T47D (cell line): Measurements from ENCODE around the gene KLF16.
A peak's percentile ranks its signal among the peaks of the same experiment; 100 is the strongest.
"Not testable (repeated sequence)": the region's sequence is repeated elsewhere in the genome, so short reads cannot be mapped to it uniquely, and the experiment has no call there.

Source experiments
- DNase-seq, 2 experiments: peaks; one replicate each; pipeline versions ENCODE4 v3.0.0 to v3.0.0-alpha.2; 2011 to 2012; ENCODE audit warnings: low read depth in 1 of 2, low spot score in 1 of 2
- JUND ChIP-seq: IDR thresholded peaks from 2 replicates; pipeline ENCODE4 v1.6.1; 2012; ENCODE audit warnings: low read depth
- in situ Hi-C: cut with HindIII; loops from 2 replicates; pipeline ENCODE4 v1.10.0; 2016; ENCODE audit warnings: low sequenced_read_pairs, low pct_unique_long_range_greater_than_20kb

KLF16 gene

DNA sequence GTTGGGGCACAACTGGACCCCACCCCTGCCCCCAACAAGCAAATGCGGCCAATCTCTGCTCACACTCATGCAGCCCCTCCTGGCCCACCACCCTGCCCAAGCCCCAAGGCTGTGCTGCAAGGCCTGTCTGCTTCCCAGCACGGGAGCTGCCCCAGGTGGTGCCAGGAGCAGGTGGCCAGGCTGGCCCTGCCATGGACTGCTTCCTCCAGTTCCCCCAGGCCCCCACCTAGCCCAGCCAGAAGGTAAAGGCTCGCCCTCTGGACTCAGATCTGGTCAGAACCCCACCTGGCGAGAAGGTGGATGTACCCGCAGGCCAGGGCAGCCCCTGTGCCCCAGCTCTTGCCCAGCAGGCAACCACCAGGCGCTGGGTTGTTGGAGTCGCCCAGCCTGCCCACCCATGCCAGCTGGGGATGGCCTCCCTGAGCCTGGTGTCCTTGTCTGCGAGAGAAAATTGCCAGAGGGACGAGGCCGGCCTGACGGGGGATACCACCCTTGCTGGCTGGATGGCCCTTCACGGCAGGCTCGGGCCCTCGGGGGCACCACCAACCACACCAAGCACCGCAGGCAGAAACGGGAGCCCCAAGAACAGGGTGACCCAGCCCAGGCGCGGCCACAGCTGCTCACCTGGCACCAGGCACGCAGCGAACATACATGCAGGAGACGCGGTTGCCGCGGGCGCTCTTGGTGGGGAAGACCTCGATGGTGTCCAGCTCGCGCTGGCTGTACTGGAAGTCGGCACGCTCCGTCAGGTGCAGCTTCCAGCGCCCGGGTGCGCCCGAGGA, 17.4 kb upstream of the KLF16 start:
- no peak for DNase-seq
- no peak for TF ChIP-seq JUND
- in situ Hi-C loops = no loop called here

- in situ Hi-C loops, DNase-seq: not testable (repeated sequence)
These were observed 16.6 kb upstream of the KLF16 start for GRCh38 chr19:1879982-1880381.

DNA sequence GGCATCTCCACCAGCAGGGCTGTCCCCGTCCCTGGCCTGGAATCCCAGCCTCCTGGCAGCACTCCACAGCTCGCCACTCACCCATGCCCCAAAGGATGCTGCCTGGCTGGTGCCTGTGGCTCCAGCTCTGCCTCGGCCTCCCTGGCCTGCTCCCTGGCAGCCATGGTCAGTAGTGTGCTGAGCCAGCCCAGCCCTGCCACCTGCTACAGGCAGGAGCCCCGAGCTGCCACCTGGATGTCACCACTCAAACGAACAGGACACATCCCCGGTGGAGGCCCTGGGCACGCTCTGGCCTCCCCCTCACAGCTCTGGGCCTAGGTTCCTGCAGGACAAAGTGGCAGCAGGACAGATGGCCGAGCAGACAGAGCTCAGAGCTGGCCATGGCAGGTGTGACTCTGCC, 15.2 kb upstream of the KLF16 start:
- DNase-seq, in situ Hi-C loops: not testable (repeated sequence)

DNA sequence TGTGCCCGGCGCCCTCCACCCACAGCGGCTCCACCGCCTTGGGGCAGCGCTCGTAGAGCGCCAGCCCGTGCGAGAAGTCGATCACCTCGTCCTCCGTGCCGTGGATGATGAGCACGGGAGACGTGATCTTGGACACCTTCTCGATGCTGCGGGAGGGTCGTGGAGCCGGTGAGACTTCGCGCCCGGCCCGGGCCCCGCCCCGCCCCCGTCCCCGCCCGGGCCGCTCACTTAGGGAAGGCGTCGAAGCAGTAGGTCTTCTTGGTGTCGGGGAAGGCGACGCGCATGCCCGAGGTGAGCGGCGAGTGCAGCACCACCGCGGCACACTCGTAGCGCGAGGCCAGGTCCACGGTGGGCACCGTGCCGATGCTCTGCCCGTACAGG, 13.9 kb upstream of the KLF16 start:
- DNase-seq, in situ Hi-C loops: not testable (repeated sequence)

- in situ Hi-C loops, DNase-seq: not testable (repeated sequence)
These were observed 13.3 kb upstream of the KLF16 start for GRCh38 chr19:1876496-1877279.

DNA sequence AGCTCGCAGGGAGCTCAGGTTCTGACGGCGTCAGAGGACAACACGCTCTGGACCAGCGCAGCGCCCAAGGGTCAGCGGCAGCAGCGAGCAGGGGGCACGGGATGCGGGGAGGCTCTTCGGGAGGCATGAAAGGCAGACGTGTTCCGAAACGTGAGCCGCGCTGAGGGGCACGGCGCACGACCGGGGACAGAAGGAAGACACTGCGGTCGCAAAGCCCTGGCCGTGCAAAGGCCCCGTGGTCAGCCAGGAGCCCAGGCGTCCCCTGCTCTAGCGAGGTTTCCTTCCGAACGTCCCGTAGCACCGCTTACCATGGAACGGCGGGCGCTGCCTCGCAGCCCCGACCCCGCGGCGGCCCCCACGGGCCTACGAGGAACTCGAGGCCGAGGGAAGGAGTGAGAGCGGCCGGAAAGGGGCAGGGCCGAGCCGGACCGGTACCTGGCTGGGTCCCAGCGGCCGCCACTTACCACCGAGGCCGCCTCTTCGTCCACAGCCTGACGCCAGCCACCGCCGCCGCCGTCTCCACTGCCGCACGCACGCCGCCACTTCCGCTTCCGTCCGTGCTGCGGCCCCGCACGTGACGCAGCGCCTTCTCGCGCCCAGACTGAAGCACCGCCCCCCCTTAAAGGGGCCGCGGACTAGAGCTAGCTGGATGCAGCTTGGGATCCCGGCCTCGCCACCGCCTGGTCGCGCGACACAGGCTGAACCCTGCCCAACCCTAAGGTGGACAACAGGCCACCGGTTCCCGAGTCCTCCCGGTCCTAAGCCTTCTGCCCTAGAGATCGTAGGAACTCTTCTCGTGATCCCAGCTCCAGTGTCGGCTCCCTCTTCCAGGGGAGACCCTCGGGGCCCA, 12.5 kb upstream of the KLF16 start:
- no peak for TF ChIP-seq JUND
- in situ Hi-C loops = no loop called here
- peak; percentile 76 to 90 for DNase-seq

DNA sequence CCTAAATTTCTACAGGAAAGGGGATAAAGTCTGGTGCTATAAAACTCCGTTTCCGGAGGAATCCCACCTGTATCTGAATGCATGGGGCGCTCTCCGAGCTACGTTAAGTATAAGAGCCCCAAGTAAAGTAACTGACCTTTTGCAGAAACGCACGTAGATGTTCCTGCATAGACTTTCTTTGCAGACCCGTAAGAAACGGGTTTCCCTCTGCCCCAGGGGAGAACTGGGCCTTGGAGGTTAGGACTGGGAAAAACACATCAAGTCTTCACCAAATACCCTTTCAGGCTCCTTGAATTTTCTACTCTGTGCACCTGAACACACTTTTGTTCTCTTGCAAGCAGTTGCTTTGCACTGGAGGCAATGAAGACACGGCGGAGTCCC, 11.9 kb upstream of the KLF16 start:
- in situ Hi-C loops, DNase-seq: not testable (repeated sequence)

DNA sequence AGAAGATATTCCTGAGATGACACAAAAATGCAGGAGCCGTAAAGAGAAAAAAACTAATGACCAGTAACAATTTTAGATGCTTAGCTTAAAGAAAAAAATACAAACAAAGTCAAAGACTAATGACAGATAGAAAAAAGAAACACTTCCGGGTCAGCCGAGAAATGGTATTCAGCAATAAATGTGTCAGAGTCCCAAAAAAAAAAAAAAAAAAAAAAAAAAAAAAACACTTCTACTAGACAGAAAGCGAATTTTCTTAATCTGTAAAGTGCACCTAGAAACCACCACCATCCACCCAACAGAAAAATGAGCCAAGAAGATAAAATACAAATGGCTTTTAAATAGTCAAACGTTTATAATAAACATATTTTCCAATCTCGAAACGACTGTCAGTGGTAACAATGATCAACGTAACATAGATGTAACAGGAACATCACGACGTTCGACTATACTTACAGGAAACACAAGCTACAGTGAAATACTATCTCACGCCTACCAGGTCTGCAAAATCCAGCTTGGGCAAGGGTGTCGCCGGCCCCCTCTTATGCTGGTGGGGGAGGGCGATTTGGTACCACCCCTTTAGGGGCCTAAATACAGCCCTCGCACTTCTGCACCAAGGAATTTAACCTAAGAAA, 11.3 kb upstream of the KLF16 start:
- DNase-seq = no peak
- TF ChIP-seq JUND = no peak
- in situ Hi-C loops = no loop called here

DNA sequence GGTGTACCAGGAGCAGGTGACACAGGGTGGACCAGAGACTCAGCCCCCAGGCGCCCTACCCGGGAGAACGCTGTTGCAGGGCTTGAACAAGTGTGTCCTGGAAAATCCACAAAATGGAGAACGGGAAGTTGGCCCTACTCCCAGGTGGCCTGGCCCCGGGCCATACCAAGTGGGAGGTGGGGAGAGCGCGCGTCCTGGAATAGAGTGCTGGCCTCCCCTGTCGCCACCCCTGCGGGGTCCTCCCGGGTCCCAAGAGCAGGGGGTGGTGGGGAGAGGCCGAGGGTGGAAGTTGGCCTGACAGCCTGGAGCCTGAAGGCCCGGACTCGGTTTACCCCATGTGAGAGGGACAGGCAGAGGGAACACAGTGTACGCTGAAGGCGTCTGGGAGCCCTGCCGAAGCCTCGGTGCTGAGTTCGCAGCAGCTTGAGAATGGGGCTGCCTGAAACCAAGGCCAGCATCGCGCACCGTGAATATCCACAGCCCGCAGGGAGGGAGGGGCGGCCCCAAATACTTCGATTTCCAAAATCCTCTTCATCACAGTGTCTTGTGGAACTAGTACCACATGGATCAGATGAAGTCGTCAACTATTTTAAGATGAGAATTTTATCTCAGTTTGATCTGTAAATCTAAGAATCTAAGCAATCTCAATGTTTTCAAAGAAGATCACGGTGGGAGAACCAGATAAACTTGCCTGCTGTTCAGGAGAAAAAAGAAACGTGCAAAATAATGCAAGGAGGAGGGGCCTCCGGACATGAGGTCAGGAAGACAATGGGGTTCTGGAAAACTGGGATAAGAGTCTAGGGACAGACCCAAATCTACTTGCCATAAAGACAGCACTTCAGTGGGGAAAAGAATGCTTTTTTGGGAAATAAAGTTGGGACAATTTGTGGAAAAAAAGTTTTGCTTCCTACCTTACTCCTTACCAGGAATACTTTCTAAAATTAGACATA, 10.4 kb upstream of the KLF16 start:
- no peak for TF ChIP-seq JUND
- peak in 1 of 2 experiments; percentile 60 for DNase-seq
- in situ Hi-C loops = no loop called here

DNA sequence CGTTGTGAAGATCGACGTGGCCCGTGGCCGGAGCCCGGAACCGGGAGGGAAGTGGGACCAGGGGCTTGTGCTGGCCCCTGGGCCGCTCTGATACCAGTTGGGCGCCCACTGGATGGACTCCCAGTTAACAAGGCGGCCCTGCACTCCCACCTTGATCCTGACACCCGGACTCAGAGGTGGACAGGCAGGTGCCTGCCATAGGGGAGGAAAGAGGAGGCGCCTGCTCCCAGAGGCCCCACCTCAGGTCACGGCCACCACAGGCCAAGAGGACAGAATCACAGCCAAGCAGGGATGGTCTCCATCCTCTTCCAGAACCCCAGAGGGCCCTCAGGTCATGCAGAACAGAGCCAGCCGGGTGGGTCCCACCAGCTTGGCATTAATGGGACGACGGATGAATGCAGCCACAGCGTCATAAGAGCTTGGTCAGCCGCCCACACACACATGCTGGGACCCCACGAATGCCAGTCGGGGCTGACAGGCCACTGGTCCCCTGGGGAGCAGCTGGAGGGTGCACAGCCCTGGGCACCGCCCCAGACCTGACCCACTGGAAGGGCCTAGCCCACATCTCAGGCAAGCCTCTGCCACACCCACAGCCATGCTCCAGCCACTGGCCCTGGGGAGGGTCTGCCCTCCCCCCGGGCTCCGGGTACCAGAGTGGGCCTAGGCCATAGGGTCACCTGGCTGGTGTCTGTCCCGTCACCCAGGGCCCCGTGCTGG, 9.6 kb upstream of the KLF16 start:
- in situ Hi-C loops = no loop called here
- no peak for TF ChIP-seq JUND
- no peak for DNase-seq

DNA sequence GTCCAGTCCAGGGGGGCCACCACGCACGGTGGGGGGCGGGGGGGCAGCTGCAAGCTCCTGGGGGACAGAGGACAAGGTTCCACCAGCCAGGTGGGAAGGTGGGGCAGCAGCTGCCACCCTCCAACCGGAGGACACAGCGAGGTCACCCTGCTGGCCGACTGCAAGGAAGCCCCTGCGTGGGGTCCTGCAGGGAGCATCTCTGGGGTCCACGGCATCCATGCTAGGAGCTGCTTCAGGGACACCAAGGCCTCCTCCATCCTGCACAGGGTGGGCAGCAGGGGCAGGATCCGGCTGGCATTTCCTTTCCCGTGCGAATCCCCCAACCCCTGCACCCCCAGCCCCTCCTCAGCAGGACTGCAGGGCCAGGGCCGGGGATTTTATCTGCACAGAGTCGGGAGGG, 8.3 kb upstream of the KLF16 start:
- no peak for TF ChIP-seq JUND
- in situ Hi-C loops = no loop called here

More for the DNA sequence above, 8.3 kb upstream of the KLF16 start:
- no peak for DNase-seq
